ENCODE results near the gene ZNF835.

Gene ZNF835

DNA sequence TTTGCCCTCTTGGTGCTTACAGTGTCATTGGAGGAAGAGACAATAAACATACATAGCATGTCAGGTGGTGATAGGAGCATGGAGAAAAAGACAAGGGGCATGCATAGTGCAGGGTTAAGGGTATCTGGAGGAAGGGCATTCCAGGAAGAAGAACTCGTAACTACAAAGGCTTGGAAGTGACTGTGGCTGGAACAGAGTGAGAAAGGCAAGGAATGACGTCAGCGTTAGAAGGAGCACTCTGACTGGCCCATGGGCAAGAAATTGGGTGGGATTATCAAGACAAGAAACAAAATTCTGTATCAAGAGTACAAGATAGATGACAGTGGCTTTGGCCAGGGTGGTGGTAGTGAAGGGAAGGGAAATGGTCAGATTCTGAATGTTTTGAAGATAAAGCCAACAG is 17.4 kb downstream of the ZNF835 start:
- DNase-seq (ENCODE audit: low read depth), result no peak
- TF ChIP-seq, protein P1, sequence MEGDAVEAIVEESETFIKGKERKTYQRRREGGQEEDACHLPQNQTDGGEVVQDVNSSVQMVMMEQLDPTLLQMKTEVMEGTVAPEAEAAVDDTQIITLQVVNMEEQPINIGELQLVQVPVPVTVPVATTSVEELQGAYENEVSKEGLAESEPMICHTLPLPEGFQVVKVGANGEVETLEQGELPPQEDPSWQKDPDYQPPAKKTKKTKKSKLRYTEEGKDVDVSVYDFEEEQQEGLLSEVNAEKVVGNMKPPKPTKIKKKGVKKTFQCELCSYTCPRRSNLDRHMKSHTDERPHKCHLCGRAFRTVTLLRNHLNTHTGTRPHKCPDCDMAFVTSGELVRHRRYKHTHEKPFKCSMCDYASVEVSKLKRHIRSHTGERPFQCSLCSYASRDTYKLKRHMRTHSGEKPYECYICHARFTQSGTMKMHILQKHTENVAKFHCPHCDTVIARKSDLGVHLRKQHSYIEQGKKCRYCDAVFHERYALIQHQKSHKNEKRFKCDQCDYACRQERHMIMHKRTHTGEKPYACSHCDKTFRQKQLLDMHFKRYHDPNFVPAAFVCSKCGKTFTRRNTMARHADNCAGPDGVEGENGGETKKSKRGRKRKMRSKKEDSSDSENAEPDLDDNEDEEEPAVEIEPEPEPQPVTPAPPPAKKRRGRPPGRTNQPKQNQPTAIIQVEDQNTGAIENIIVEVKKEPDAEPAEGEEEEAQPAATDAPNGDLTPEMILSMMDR (IDR thresholded peaks at IDR 0.05; ENCODE audit: low read depth, low read length, missing control alignments), result no peak
- in situ Hi-C loops (cut with HindIII; ENCODE audit: low sequenced_read_pairs), result no loop called here
- H3K4me3 ChIP-seq (ENCODE audit: low read depth, low read length), result no peak overlapping the region

DNA sequence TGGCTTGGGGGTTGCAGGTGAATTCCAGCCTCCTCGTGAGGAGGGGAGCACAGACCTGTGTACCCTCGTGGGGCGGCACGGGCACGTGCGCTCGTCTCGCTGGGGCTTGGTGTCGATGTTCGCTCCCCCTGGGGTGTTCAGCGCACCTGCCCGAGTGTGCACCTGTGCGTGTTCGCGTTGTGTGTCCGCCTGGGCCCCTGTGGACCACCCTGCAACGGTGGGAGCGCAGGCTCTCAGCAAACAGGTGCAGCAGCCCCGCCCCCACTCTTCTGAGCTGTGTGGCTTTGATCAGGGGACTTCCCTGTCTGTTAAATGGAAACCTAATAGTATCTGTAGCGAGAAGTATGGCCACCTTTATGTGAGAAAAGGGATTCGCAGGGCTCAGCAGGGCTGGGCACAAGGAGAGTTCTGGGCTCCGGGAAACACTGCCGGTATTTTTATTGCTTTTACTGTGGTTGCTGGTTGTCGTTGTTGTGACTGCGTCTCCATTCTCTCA is 28.0 kb downstream of the ZNF835 start:
- H3K4me3 ChIP-seq (ENCODE audit: low read depth, low read length), result no peak overlapping the region
- TF ChIP-seq, protein P1 (IDR thresholded peaks at IDR 0.05; ENCODE audit: low read depth, low read length, missing control alignments), result no peak
- in situ Hi-C loops (cut with HindIII; ENCODE audit: low sequenced_read_pairs), result no loop called here
- DNase-seq (ENCODE audit: low read depth), result no peak

DNA sequence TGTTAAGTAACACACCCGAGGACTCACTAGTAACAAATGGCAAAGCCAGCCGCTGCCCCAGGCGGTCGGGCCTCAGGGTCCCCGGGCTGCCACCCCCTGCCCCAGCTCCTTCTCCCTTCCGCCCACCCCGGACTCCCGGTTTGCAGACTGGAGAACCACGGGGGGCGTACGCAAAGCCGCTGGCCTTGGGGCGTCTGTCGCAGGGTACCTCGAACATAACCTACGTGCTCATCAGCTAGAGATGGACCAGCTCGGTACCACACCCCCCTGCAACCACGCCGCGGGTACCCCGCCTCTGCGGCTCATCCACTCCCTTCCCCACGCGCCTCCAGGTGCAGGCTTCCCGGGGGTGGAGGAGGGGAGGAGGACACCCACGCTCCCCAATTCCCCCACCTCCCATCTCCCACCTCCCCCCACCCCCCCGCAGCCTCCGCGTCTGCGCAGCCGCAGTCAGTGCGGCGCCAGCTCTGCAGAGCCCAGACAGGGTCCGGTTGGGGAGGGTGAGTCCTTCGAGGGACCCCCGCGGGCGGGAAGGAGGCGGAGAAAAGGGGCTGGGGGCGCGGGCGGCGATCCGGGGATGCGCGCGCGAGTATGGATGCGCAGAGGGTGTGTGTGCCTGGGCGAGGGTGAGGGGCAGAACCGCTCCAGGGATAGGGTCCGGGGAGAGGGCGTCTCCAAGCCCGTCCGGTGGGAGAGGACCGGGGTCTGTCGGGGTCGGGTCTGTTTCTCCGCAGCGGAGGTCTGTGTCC is 28.7 kb downstream of the ZNF835 start, which contains the start of gene SMIM17:
Gene SMIM17, plus strand, starts transcription at position 449 of the 749 bp plus-strand sequence. CDS start 2,509 bp downstream, outside the sequence.
- no peak for DNase-seq (ENCODE audit: low read depth)
- in situ Hi-C loops (cut with HindIII; ENCODE audit: low sequenced_read_pairs), result no loop called here

DNA sequence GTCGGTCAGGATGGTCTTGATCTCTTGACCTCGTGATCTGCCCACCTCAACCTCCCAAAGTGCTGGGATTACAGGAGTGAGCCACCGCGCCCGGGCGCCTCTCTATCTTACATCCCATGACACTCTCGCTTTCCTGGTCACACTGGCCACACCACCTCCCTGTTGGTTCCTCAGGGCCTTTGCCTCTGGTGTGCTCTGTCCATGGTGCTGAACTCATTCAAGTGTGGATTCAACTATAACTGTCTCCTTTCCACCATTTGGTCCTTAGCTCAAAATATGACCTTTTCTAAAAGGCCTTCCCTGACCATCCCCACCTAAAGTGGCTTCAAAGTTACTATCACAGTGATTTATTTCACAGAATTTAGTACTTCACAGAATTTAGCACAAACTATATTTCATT is 32.3 kb downstream of the ZNF835 start:
- no peak for DNase-seq (ENCODE audit: low read depth)
- no peak overlapping the region for H3K4me3 ChIP-seq (ENCODE audit: low read depth, low read length)
- TF ChIP-seq, protein P1 (IDR thresholded peaks at IDR 0.05; ENCODE audit: low read depth, low read length, missing control alignments), result no peak
- in situ Hi-C loops (cut with HindIII; ENCODE audit: low sequenced_read_pairs), result no loop called here

More for the DNA sequence above, 28.7 kb downstream of the ZNF835 start, which contains the start of gene SMIM17:
- TF ChIP-seq, protein P1 (IDR thresholded peaks at IDR 0.05; ENCODE audit: low read depth, low read length, missing control alignments), result no peak
- H3K4me3 ChIP-seq (ENCODE audit: low read depth, low read length), result no peak within 1 kb of the TSS

DNA sequence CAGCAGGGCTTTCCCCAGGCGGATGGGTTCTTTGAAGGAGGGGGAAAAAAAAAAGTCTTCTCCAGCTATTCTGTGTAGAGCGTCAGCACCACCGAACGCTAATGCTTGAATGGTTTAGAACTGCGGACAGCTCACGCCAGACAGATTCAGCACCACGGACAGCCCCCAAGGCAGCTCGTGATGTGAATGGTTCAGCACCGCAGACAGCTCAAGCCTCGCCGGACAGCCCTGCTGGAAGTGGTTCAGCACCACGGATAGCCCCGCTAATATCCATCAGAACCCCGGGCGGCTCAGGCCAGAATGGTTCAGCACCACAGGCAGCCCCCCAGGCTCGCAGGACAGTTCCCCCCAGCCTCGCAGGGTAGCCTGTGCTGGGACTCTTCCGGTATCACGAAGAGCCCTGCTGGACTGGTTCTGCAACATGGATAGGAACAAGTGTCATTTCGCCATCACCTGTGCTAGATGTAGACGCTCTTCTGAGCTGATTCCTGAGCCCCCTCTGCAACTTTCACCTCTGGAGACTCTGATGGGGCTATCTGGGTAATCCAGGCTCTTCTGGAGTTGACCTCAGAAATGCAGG is 33.5 kb downstream of the ZNF835 start:
- peak; percentile 42 for DNase-seq (ENCODE audit: low read depth)
- TF ChIP-seq, protein P1 (IDR thresholded peaks at IDR 0.05; ENCODE audit: low read depth, low read length, missing control alignments), result no peak
- in situ Hi-C loops (cut with HindIII; ENCODE audit: low sequenced_read_pairs), result no loop called here
- H3K4me3 ChIP-seq (ENCODE audit: low read depth, low read length), result no peak overlapping the region

DNA sequence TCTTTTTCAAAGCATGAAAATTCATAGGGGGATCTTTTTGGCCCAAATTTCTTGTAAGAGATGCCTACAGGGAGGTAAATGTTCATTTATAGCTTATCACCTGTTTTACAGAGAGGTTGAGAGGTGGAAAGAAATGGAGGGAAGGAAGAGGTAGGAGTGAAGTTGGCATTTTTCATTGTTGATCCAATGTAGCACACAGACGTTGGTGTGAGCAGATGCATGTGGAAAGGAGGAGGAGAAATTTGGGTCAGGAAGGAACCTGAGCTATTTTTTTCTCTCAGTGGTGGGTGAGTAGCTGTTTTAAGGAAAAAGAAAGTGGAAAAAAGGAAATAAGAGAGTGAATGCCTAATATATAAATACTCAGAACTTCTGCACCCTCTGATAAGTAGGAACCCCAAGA is 38.5 kb downstream of the ZNF835 start:
- in situ Hi-C loops (cut with HindIII; ENCODE audit: low sequenced_read_pairs), result no loop called here
- TF ChIP-seq, protein P1 (IDR thresholded peaks at IDR 0.05; ENCODE audit: low read depth, low read length, missing control alignments), result no peak
- no peak overlapping the region for H3K4me3 ChIP-seq (ENCODE audit: low read depth, low read length)
- no peak for DNase-seq (ENCODE audit: low read depth)

Measured in astrocyte of the cerebellum (primary cell).